DND-41 (cell line): ENCODE data around the gene TBC1D1.
A peak's percentile ranks its signal among the peaks of the same experiment; 100 is the strongest.

Experiments
- ATAC-seq: fragments of 200-7000 bp; cut with Tn5 transposase; 3 replicates; pipeline ENCODE4 v1.9.1; 2021; ENCODE audit warnings: low read depth; ENCODE audit not compliant: insufficient read depth
- DNase-seq: peaks from one replicate; pipeline ENCODE4 v3.0.0-alpha.2; 2020
- H2AFZ ChIP-seq: 2 replicates; pipeline ENCODE4 v1.6.0; 2012; ENCODE audit warnings: low read depth, low read length
- H3K27ac ChIP-seq: 2 replicates; pipeline ENCODE4 v1.5.1; 2012; ENCODE audit warnings: low read length, inconsistent platforms
- H3K27me3 ChIP-seq: fragments of 200-600 bp; sonication (generic); 2 replicates; pipeline ENCODE4 v1.6.0; 2012; ENCODE audit warnings: low read length, mild to moderate bottlenecking, inconsistent platforms; ENCODE audit not compliant: insufficient read depth, poor library complexity
- H3K36me3 ChIP-seq: 2 replicates; pipeline ENCODE4 v1.5.1; 2012; ENCODE audit warnings: low read length, inconsistent platforms; ENCODE audit not compliant: insufficient read depth
- H3K4me1 ChIP-seq: 2 replicates; pipeline ENCODE4 v1.5.1; 2012; ENCODE audit warnings: mild to moderate bottlenecking, low read length; ENCODE audit not compliant: insufficient read depth
- H3K4me2 ChIP-seq: 2 replicates; pipeline ENCODE4 v1.6.0; 2012; ENCODE audit warnings: mild to moderate bottlenecking, moderate library complexity, low read length, inconsistent platforms; ENCODE audit not compliant: insufficient read depth
- H3K4me3 ChIP-seq, 2 experiments: fragments of 200-600 bp in 1 of 2; shearing (Covaris generic) in 1 of 2; 2 replicates each; pipeline ENCODE4 v1.5.1; 2012 to 2016; ENCODE audit warnings: inconsistent platforms in 2 of 2, low read length in 2 of 2, mild to moderate bottlenecking in 2 of 2, low read depth in 1 of 2, moderate library complexity in 1 of 2
- H3K79me2 ChIP-seq: 2 replicates; pipeline ENCODE4 v1.6.0; 2012; ENCODE audit warnings: low read length, inconsistent platforms; ENCODE audit not compliant: insufficient read depth
- H3K9ac ChIP-seq: 2 replicates; pipeline ENCODE4 v1.6.0; 2012; ENCODE audit warnings: low read depth, mild to moderate bottlenecking, inconsistent platforms, low read length, moderate library complexity
- H3K9me3 ChIP-seq: 2 replicates; pipeline ENCODE4 v1.5.1; 2012; ENCODE audit warnings: low read length, moderate library complexity, mild to moderate bottlenecking, inconsistent platforms; ENCODE audit not compliant: insufficient read depth, severe bottlenecking
- H4K20me1 ChIP-seq: 2 replicates; pipeline ENCODE4 v1.6.0; 2012; ENCODE audit warnings: low read length; ENCODE audit not compliant: insufficient read depth
- EZH2 ChIP-seq: IDR thresholded peaks from 3 replicates; pipeline ENCODE4 v1.6.1; 2012; ENCODE audit warnings: borderline replicate concordance, low read depth, mild to moderate bottlenecking, moderate library complexity, low read length, inconsistent platforms; ENCODE audit not compliant: severe bottlenecking
- TF ChIP-seq, protein P1 (sequence below): IDR thresholded peaks from 2 replicates; pipeline ENCODE4 v1.5.1; 2012; ENCODE audit warnings: borderline replicate concordance, low read length, moderate library complexity, mild to moderate bottlenecking; ENCODE audit not compliant: poor library complexity, severe bottlenecking; ENCODE audit errors: extremely low read depth

TBC1D1 gene

DNA sequence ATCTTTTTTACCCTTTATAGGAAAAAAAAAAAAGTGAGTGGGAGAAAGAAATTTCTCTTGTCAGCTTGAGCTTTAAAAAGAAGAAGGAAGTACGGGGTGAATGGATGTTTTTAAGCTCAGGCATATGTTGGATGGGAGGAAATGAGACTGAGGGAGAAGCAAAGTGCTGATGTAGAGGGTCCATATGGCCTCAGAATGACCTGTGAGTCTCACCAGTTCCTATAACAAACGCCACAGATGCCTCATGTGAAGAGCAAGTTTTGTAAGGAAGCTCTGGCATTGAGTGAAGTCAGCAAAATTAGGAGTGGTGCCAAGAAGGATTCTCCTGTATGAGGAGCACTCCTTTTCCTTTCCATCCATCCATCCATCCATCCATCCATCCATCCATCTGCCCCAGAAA is 283.9 kb downstream of the TBC1D1 start:
- no peaks in the 10 kb centered on the region for H3K27me3 ChIP-seq

DNA sequence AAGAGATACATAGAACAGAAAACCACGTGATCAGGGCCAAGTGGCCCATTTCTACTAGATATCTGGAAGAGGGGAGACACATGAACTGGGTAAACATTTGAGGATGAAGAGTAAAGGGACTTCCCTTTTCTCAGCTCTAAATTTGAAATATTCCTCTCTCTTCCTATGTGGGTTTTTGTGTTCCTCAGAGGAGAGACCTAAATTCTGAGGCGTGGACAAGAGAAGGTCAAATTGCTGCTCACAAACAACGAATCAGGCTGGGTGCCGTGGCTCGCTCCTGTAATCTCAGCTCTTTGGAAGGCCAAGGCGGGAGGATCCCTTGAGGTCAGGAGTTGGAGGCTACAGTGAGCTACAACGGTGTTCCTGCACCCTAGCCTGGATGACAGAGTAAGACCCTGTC is 285.3 kb downstream of the TBC1D1 start:
- no peaks in the 10 kb centered on the region for H4K20me1 ChIP-seq
- H3K27me3 ChIP-seq: no peaks in the 10 kb centered on the region
- no peak overlapping the region for H3K4me3 ChIP-seq
- DNase-seq: no peak
- H3K79me2 ChIP-seq: no peaks in the 10 kb centered on the region
- TF ChIP-seq EZH2: no peak
- TF ChIP-seq, protein P1, sequence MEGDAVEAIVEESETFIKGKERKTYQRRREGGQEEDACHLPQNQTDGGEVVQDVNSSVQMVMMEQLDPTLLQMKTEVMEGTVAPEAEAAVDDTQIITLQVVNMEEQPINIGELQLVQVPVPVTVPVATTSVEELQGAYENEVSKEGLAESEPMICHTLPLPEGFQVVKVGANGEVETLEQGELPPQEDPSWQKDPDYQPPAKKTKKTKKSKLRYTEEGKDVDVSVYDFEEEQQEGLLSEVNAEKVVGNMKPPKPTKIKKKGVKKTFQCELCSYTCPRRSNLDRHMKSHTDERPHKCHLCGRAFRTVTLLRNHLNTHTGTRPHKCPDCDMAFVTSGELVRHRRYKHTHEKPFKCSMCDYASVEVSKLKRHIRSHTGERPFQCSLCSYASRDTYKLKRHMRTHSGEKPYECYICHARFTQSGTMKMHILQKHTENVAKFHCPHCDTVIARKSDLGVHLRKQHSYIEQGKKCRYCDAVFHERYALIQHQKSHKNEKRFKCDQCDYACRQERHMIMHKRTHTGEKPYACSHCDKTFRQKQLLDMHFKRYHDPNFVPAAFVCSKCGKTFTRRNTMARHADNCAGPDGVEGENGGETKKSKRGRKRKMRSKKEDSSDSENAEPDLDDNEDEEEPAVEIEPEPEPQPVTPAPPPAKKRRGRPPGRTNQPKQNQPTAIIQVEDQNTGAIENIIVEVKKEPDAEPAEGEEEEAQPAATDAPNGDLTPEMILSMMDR: no peak
- H3K9me3 ChIP-seq: no peaks in the 10 kb centered on the region
- no peaks in the 10 kb centered on the region for H3K36me3 ChIP-seq
- no peak overlapping the region for H2AFZ ChIP-seq
- H3K4me2 ChIP-seq: no peak overlapping the region
- H3K27ac ChIP-seq: no peak overlapping the region
- ATAC-seq: no peak
- peaks cover 25% of the 10 kb centered on the region for H3K4me1 ChIP-seq
- H3K9ac ChIP-seq: no peak overlapping the region

More for the DNA sequence above, 283.9 kb downstream of the TBC1D1 start:
- H3K27ac ChIP-seq: no peak overlapping the region
- H3K36me3 ChIP-seq: no peaks in the 10 kb centered on the region
- no peak overlapping the region for H3K9ac ChIP-seq
- no peaks in the 10 kb centered on the region for H4K20me1 ChIP-seq
- peaks cover 25% of the 10 kb centered on the region for H3K4me1 ChIP-seq
- no peaks in the 10 kb centered on the region for H3K79me2 ChIP-seq
- no peak overlapping the region for H3K4me3 ChIP-seq
- no peak overlapping the region for H3K4me2 ChIP-seq
- no peak overlapping the region for H2AFZ ChIP-seq
- H3K9me3 ChIP-seq: no peaks in the 10 kb centered on the region
- ATAC-seq (no peak), DNase-seq (no peak)
- TF ChIP-seq, protein P1: no peak
- TF ChIP-seq EZH2: no peak

DNA sequence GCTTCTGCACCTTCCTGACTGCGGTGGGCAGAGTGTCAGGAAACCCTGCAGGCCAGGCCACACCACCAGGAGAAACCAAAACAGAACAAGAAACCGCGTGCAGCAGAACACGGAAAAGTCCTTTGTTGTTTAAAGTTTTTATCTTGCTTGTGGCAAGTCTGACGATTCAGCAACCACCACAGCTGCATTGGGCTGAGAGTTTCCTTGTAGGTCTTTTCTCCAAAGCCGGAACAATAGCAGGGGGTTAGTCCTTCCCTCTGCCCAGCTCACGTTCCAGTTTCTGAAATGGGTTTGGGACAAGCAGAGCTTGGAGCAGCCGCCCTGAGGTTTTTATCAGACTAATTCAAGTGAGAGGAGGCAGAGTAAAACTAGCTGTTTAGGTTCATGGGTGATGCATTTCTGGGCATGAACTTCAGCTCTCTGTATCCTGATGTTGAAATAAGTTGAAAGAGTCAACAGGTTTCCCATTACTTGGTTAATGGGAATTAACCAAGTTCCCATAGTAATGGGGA is 286.2 kb downstream of the TBC1D1 start:
- Histone ChIP-seq H3K4me2 (peak overlapping the region; percentile 56), H3K27ac (peak overlapping the region; percentile 23; the same call in 1 of the 2 replicates), H3K9me3 (no peaks in the 10 kb centered on the region), H3K36me3 (no peaks in the 10 kb centered on the region), H3K4me3 (peak overlapping the region in 1 of 2 experiments; percentile 34; a peak in 2 of 4 replicates), H3K79me2 (no peaks in the 10 kb centered on the region), H3K4me1 (peaks cover 25% of the 10 kb centered on the region), H4K20me1 (no peaks in the 10 kb centered on the region), H3K27me3 (no peaks in the 10 kb centered on the region), H2AFZ (no peak overlapping the region), H3K9ac (peak overlapping the region; percentile 11; the same call in 1 of the 2 replicates)
- no peak for TF ChIP-seq EZH2
- TF ChIP-seq, protein P1: no peak
- ATAC-seq: peak; percentile 85
- peak; percentile 76 for DNase-seq
